Ascending aorta (tissue), 2 donors: Measurements from ENCODE around the gene MDM2. TPM values are rescaled to one million over a fixed set of nuclear protein-coding genes. Genes with fewer than 3 reads are reported as not detected.
"Not testable (repeated sequence)": the region's sequence is repeated elsewhere in the genome, so short reads cannot be mapped to it uniquely, and the experiment has no call there.

Source experiments
- DNase-seq, 2 donors: peaks; one replicate each; pipeline ENCODE4 v3.0.0-alpha.2; 2019; ENCODE audit warnings: low spot score in 2 of 2
- H3K27ac ChIP-seq, 2 donors: fragments of 200-600 bp; sonication (generic); one replicate each; pipeline ENCODE4 v1.5.1; 2016 to 2017; ENCODE audit warnings: mild to moderate bottlenecking in 1 of 2
- H3K27me3 ChIP-seq: fragments of 200-600 bp; sonication (generic); one replicate; pipeline ENCODE4 v1.5.1; 2017
- H3K36me3 ChIP-seq, 2 donors: fragments of 200-600 bp; sonication (generic); one replicate each; pipeline ENCODE4 v1.5.1; 2016
- H3K4me1 ChIP-seq, 2 donors: fragments of 200-600 bp; sonication (generic); one replicate each; pipeline ENCODE4 v1.5.1; 2016 to 2017; ENCODE audit warnings: mild to moderate bottlenecking in 1 of 2
- H3K4me3 ChIP-seq, 2 donors: fragments of 200-600 bp; sonication (generic); one replicate each; pipeline ENCODE4 v1.5.1; 2016 to 2017; ENCODE audit warnings: mild to moderate bottlenecking in 1 of 2
- H3K9me3 ChIP-seq, 2 donors: fragments of 200-600 bp; sonication (generic); one replicate each; pipeline ENCODE4 v1.5.1; 2016
- intact Hi-C: fragments of 100-400 bp; cut with DNase I; formaldehyde crosslinking; loops from one replicate; pipeline ENCODE4 v1.15.1; 2023
- total RNA-seq: library from RNA; depleted of rRNA; stranded (reverse); fragments of >200 nt; gene quantifications from one replicate; pipeline ENCODE4 v1.1.0, GENCODE V29; 2016
- TF ChIP-seq, protein P1 (sequence below), 3 experiments: fragments of 200-600 bp in 2 of 3; fragments of 450-650 bp in 1 of 3; sonication (generic) in 2 of 3; IDR thresholded peaks; one replicate each; pipeline ENCODE4 v1.5.1; 2016 to 2019; ENCODE audit warnings: antibody characterized with exemption in 3 of 3, mild to moderate bottlenecking in 1 of 3, moderate library complexity in 1 of 3

MDM2 gene
- total RNA-seq, 1 donor from 2014 or later: 24.2 TPM

GRCh38 chr12:68815232-68815927 lies 7.4 kb downstream of the MDM2 start:
- peaks cover 2 to 26% of the 10 kb centered on the region in 2 donors for H3K4me1 ChIP-seq
- H3K27me3 ChIP-seq: no peaks in the 10 kb centered on the region
- peaks cover 51 to 81% of the 10 kb centered on the region in 2 donors for H3K36me3 ChIP-seq
- TF ChIP-seq, protein P1, sequence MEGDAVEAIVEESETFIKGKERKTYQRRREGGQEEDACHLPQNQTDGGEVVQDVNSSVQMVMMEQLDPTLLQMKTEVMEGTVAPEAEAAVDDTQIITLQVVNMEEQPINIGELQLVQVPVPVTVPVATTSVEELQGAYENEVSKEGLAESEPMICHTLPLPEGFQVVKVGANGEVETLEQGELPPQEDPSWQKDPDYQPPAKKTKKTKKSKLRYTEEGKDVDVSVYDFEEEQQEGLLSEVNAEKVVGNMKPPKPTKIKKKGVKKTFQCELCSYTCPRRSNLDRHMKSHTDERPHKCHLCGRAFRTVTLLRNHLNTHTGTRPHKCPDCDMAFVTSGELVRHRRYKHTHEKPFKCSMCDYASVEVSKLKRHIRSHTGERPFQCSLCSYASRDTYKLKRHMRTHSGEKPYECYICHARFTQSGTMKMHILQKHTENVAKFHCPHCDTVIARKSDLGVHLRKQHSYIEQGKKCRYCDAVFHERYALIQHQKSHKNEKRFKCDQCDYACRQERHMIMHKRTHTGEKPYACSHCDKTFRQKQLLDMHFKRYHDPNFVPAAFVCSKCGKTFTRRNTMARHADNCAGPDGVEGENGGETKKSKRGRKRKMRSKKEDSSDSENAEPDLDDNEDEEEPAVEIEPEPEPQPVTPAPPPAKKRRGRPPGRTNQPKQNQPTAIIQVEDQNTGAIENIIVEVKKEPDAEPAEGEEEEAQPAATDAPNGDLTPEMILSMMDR (IDR thresholded peaks at IDR 0.05): no peak
- intact Hi-C loops: no loop called here
- no peak overlapping the region for H3K4me3 ChIP-seq
- H3K27ac ChIP-seq: no peak overlapping the region
- no peaks in the 10 kb centered on the region for H3K9me3 ChIP-seq
- no peak for DNase-seq

GRCh38 chr12:68815928-68816800 lies 8.2 kb downstream of the MDM2 start:
- TF ChIP-seq, protein P1 (IDR thresholded peaks at IDR 0.05): no peak
- Histone ChIP-seq H3K27me3 (no peaks in the 10 kb centered on the region), H3K4me1 (peaks cover 2 to 21% of the 10 kb centered on the region in 2 donors), H3K9me3 (no peaks in the 10 kb centered on the region), H3K36me3 (peaks cover 58 to 80% of the 10 kb centered on the region in 2 donors), H3K27ac (no peak overlapping the region), H3K4me3 (no peak overlapping the region)
- no peak for DNase-seq
- intact Hi-C loops: no loop called here

DNA sequence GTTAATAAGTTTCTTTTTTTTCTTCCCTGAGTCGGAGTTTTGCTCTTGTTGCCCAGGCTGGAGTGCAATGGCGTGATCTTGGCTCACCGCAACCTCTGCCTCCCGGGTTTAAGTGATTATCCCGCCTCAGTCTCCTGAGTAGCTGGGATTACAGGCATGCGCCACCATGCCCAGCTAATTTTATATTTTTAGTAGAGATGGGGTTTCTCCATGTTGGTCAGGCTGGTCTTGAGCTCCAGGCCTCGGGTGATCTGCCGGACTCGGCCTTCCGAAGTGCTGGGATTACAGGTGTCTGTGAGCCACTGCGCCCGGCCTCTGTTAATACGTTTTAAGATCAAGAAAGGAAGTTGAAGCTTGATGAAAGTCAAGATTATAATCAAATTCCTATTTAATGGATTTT lies 11.5 kb downstream of the MDM2 start:
- DNase-seq, H3K9me3 ChIP-seq, H3K27ac ChIP-seq, H3K27me3 ChIP-seq, intact Hi-C loops, H3K4me1 ChIP-seq, H3K4me3 ChIP-seq: not testable (repeated sequence)
- peaks cover 71 to 86% of the 10 kb centered on the region in 2 donors for H3K36me3 ChIP-seq

- no peak for DNase-seq
- no peak overlapping the region for H3K27ac ChIP-seq
- TF ChIP-seq, protein P1 (IDR thresholded peaks at IDR 0.05): no peak
- H3K4me3 ChIP-seq: no peak overlapping the region
- no peaks in the 10 kb centered on the region for H3K4me1 ChIP-seq
- H3K36me3 ChIP-seq: peaks cover 78 to 91% of the 10 kb centered on the region in 2 donors
- intact Hi-C loops: no loop called here
- no peaks in the 10 kb centered on the region for H3K9me3 ChIP-seq
- H3K27me3 ChIP-seq: no peaks in the 10 kb centered on the region
Measured at GRCh38 chr12:68821357-68822188, 13.6 kb downstream of the MDM2 start.

GRCh38 chr12:68823696-68824095 lies 15.7 kb downstream of the MDM2 start:
- no peak for DNase-seq
- H3K4me3 ChIP-seq: no peak overlapping the region
- peaks cover 78 to 94% of the 10 kb centered on the region in 2 donors for H3K36me3 ChIP-seq
- no peaks in the 10 kb centered on the region for H3K27me3 ChIP-seq
- no peaks in the 10 kb centered on the region for H3K4me1 ChIP-seq
- TF ChIP-seq, protein P1 (IDR thresholded peaks at IDR 0.05): no peak
- intact Hi-C loops: no loop called here
- no peak overlapping the region for H3K27ac ChIP-seq
- H3K9me3 ChIP-seq: no peaks in the 10 kb centered on the region
